Right lung (tissue), 5 donors: ENCODE data around the gene THEM5. TPM values are rescaled to one million over a fixed set of nuclear protein-coding genes. Genes with fewer than 3 reads are reported as not detected.

Source experiments
- DNase-seq, 2 donors: peaks; one replicate each; pipeline ENCODE4 v3.0.0-alpha.2; 2013
- polyA plus RNA-seq, 5 donors: library from polyadenylated mRNA; unstranded; fragments of 120-200 nt; gene quantifications; one replicate each; pipeline versions ENCODE4 v1.2.1 to v1.2.3, GENCODE V29; 2013; ENCODE audit warnings: inconsistent platforms in 1 of 5, low replicate concordance in 1 of 5; ENCODE audit not compliant: insufficient read length in 5 of 5, insufficient read depth in 1 of 5

Gene THEM5
- polyA plus RNA-seq, 5 donors: 0.67 to 1.4 (median 1.1) TPM

- DNase-seq: no peak
Observed at GRCh38 chr1:151819976-151820623, 33.4 kb downstream of the THEM5 start.

GRCh38 chr1:151819227-151819835, 34.2 kb downstream of the THEM5 start:
- DNase-seq: no peak

GRCh38 chr1:151817353-151817730, 36.2 kb downstream of the THEM5 start:
- no peak for DNase-seq

- DNase-seq: no peak
Observed at GRCh38 chr1:151816548-151817352, 36.8 kb downstream of the THEM5 start.

- no peak for DNase-seq
Observed at GRCh38 chr1:151815716-151816327, 37.7 kb downstream of the THEM5 start.

GRCh38 chr1:151814971-151815545, 38.5 kb downstream of the THEM5 start:
- DNase-seq: no peak

- DNase-seq: no peak
Observed at GRCh38 chr1:151814426-151814825, 39.1 kb downstream of the THEM5 start.

GRCh38 chr1:151813271-151813977, 40.1 kb downstream of the THEM5 start:
- DNase-seq: no peak

- DNase-seq: no peak
Observed at GRCh38 chr1:151811181-151811580, 42.3 kb downstream of the THEM5 start.

GRCh38 chr1:151809985-151810556, 43.4 kb downstream of the THEM5 start:
- no peak for DNase-seq

- no peak for DNase-seq
Observed at GRCh38 chr1:151809290-151809984, 44.1 kb downstream of the THEM5 start.

GRCh38 chr1:151807766-151808165, 45.7 kb downstream of the THEM5 start:
- DNase-seq: no peak

GRCh38 chr1:151807131-151807530, 46.4 kb downstream of the THEM5 start:
- no peak for DNase-seq

GRCh38 chr1:151806170-151806569, 47.3 kb downstream of the THEM5 start:
- DNase-seq: no peak

GRCh38 chr1:151805066-151805820, 48.3 kb downstream of the THEM5 start, which contains the start of gene LINGO4:
TSS of gene LINGO4 (minus strand) at chr1:151805419. CDS start at chr1:151802704, 2,715 bp downstream.
- DNase-seq: no peak

- DNase-seq: no peak
Observed at GRCh38 chr1:151803915-151804314, 49.6 kb downstream of the THEM5 start.

GRCh38 chr1:151803164-151803563, 50.3 kb downstream of the THEM5 start:
- no peak for DNase-seq

GRCh38 chr1:151802372-151802771, 51.1 kb downstream of the THEM5 start:
- no peak for DNase-seq

GRCh38 chr1:151801846-151802245, 51.7 kb downstream of the THEM5 start:
- no peak for DNase-seq
